ENCODE results near the gene AMPD1. TPM values are rescaled to one million over a fixed set of nuclear protein-coding genes. Genes with fewer than 3 reads are reported as not detected.

Gene AMPD1
- polyA plus RNA-seq, 1 experiment: not detected

GRCh38 chr1:114638910-114639309 is 56.4 kb downstream of the AMPD1 start:
- H3K27ac ChIP-seq (ENCODE audit: low read depth, low read length): no peak overlapping the region
- DNase-seq (ENCODE audit: low read depth, low spot score): no peak
- CTCF ChIA-PET: no interaction called here
- POLR2A ChIA-PET: no interaction called here
- no peaks in the 10 kb centered on the region for H3K9me3 ChIP-seq (ENCODE audit: control insufficient read depth, insufficient read depth, low read length)
- TF ChIP-seq CTCF (IDR thresholded peaks at IDR 0.05; ENCODE audit: low read depth, low read length): no peak
- H3K4me3 ChIP-seq (ENCODE audit: low read depth, low read length): no peak overlapping the region
- H3K27me3 ChIP-seq (ENCODE audit: control insufficient read depth, insufficient read depth, low read length): no peaks in the 10 kb centered on the region

GRCh38 chr1:114632427-114632826 is 62.9 kb downstream of the AMPD1 start:
- H3K27me3 ChIP-seq (ENCODE audit: control insufficient read depth, insufficient read depth, low read length): no peaks in the 10 kb centered on the region
- no peak overlapping the region for H3K27ac ChIP-seq (ENCODE audit: low read depth, low read length)
- no peak for TF ChIP-seq CTCF (IDR thresholded peaks at IDR 0.05; ENCODE audit: low read depth, low read length)
- H3K4me3 ChIP-seq (ENCODE audit: low read depth, low read length): no peak overlapping the region
- ChIA-PET CTCF (interaction anchor here (1.2 kb wide), 1 partner anchor 286 kb away, joined by 3 read pairs; no protein-coding TSS in a partner anchor), POLR2A (no interaction called here)
- DNase-seq (ENCODE audit: low read depth, low spot score): no peak
- H3K9me3 ChIP-seq (ENCODE audit: control insufficient read depth, insufficient read depth, low read length): no peaks in the 10 kb centered on the region; the same call in 1 of the 2 replicates

- Histone ChIP-seq H3K27me3 (ENCODE audit: control insufficient read depth, insufficient read depth, low read length) (no peaks in the 10 kb centered on the region), H3K4me3 (ENCODE audit: low read depth, low read length) (no peak overlapping the region), H3K9me3 (ENCODE audit: control insufficient read depth, insufficient read depth, low read length) (no peaks in the 10 kb centered on the region; the same call in 1 of the 2 replicates), H3K27ac (ENCODE audit: low read depth, low read length) (no peak overlapping the region)
- CTCF ChIA-PET: no interaction called here
- POLR2A ChIA-PET: no interaction called here
- TF ChIP-seq CTCF (IDR thresholded peaks at IDR 0.05; ENCODE audit: low read depth, low read length): no peak
- DNase-seq (ENCODE audit: low read depth, low spot score): no peak
Measured at GRCh38 chr1:114627107-114627506, 68.2 kb downstream of the AMPD1 start.

- no peaks in the 10 kb centered on the region for H3K27me3 ChIP-seq (ENCODE audit: control insufficient read depth, insufficient read depth, low read length)
- no peak for TF ChIP-seq CTCF (IDR thresholded peaks at IDR 0.05; ENCODE audit: low read depth, low read length)
- no peak for DNase-seq (ENCODE audit: low read depth, low spot score)
- H3K9me3 ChIP-seq (ENCODE audit: control insufficient read depth, insufficient read depth, low read length): no peaks in the 10 kb centered on the region
- CTCF ChIA-PET: no interaction called here
- H3K27ac ChIP-seq (ENCODE audit: low read depth, low read length): no peak overlapping the region
- POLR2A ChIA-PET: no interaction called here
- H3K4me3 ChIP-seq (ENCODE audit: low read depth, low read length): no peak overlapping the region
Measured at GRCh38 chr1:114623364-114623763, 72.0 kb downstream of the AMPD1 start.

Small RNAs within 50 kb of the gene (small RNA-seq; reads per million reads assigned to genes)
- gene RN7SL432P (ENCODE audit: insufficient read length, low read depth) (not detected), gene RNY1P13 (ENCODE audit: insufficient read length, low read depth) (not detected)

Other genes with a start within 250 kb of the AMPD1 start
- 21.1 and 22.2 TPM in 2 replicates for gene TRIM33, start 184.3 kb downstream of the AMPD1 start, polyA plus RNA-seq (2011; rRNA removed)
- 35.3 and 52.1 TPM in 2 replicates for gene BCAS2, start 113.9 kb downstream of the AMPD1 start, polyA plus RNA-seq (2011; rRNA removed)
- 0.43 and 0.64 TPM in 2 replicates for gene DENND2C, start 25.5 kb downstream of the AMPD1 start, polyA plus RNA-seq (2011; rRNA removed)
- 50.7 and 69.8 TPM in 2 replicates for gene NRAS, start 21.2 kb upstream of the AMPD1 start, polyA plus RNA-seq (2011; rRNA removed)
- gene CSDE1, start 62.4 kb upstream of the AMPD1 start, polyA plus RNA-seq (2011; rRNA removed): 346 and 438 TPM in 2 replicates
- gene SIKE1, start 85.1 kb upstream of the AMPD1 start, polyA plus RNA-seq (2011; rRNA removed): 34.7 and 58.5 TPM in 2 replicates
- gene SYCP1, start 159.3 kb upstream of the AMPD1 start, polyA plus RNA-seq (2011; rRNA removed): not detected in 2 replicates

All from AG04450 (cell line).